ENCODE results near the gene MRPL34.
"Not testable (repeated sequence)": the region's sequence is repeated elsewhere in the genome, so short reads cannot be mapped to it uniquely, and the experiment has no call there.

Gene MRPL34

GRCh38 chr19:17305517-17306284 lies at the start of gene MRPL34:
MRPL34 (plus strand) TSS chr19:17305872; CDS start chr19:17305893, 21 bp downstream.
- peak; percentile 99 for DNase-seq (ENCODE audit: low spot score)

- no peak for DNase-seq (ENCODE audit: low spot score)
Measured at GRCh38 chr19:17256130-17256529, 49.5 kb upstream of the MRPL34 start.

- DNase-seq (ENCODE audit: low spot score), result no peak
Measured at GRCh38 chr19:17259118-17259780, 46.4 kb upstream of the MRPL34 start.

GRCh38 chr19:17259934-17260333 lies 45.7 kb upstream of the MRPL34 start:
- no peak for DNase-seq (ENCODE audit: low spot score)

GRCh38 chr19:17260842-17261325 lies 44.8 kb upstream of the MRPL34 start:
- peak; percentile 95 for DNase-seq (ENCODE audit: low spot score)

GRCh38 chr19:17262557-17262956 lies 43.1 kb upstream of the MRPL34 start:
- no peak for DNase-seq (ENCODE audit: low spot score)

GRCh38 chr19:17263712-17264640 lies 41.7 kb upstream of the MRPL34 start:
- DNase-seq (ENCODE audit: low spot score), result no peak

- DNase-seq (ENCODE audit: low spot score), result no peak
Measured at GRCh38 chr19:17264641-17264979, 41.1 kb upstream of the MRPL34 start, which contains the start of gene USHBP1. USHBP1 (minus strand) TSS chr19:17264745; CDS start chr19:17264299, 446 bp downstream.

GRCh38 chr19:17266026-17266425 lies 39.6 kb upstream of the MRPL34 start:
- no peak for DNase-seq (ENCODE audit: low spot score)

- no peak for DNase-seq (ENCODE audit: low spot score)
Measured at GRCh38 chr19:17266589-17266974, 39.1 kb upstream of the MRPL34 start.

GRCh38 chr19:17266975-17267788 lies 38.5 kb upstream of the MRPL34 start, which contains the start of gene BABAM1:
BABAM1 (plus strand) TSS chr19:17267443; CDS start chr19:17268807, 1,364 bp downstream.
- peak; percentile 96 for DNase-seq (ENCODE audit: low spot score)

GRCh38 chr19:17268754-17269153 lies 36.9 kb upstream of the MRPL34 start:
- no peak for DNase-seq (ENCODE audit: low spot score)

GRCh38 chr19:17274892-17275291 lies 30.8 kb upstream of the MRPL34 start:
- not testable (repeated sequence) for DNase-seq (ENCODE audit: low spot score)

- no peak for DNase-seq (ENCODE audit: low spot score)
Measured at GRCh38 chr19:17275441-17276175, 30.1 kb upstream of the MRPL34 start.

GRCh38 chr19:17279436-17279835 lies 26.2 kb upstream of the MRPL34 start:
- DNase-seq (ENCODE audit: low spot score), result no peak

- peak; percentile 95 for DNase-seq (ENCODE audit: low spot score)
Measured at GRCh38 chr19:17281391-17282304, 24.0 kb upstream of the MRPL34 start, which contains the start of gene ANKLE1. ANKLE1 (plus strand) TSS chr19:17281901; CDS start chr19:17281921, 20 bp downstream.

GRCh38 chr19:17282488-17283125 lies 23.1 kb upstream of the MRPL34 start:
- DNase-seq (ENCODE audit: low spot score), result peak; percentile 90

GRCh38 chr19:17283504-17283996 lies 22.1 kb upstream of the MRPL34 start:
- no peak for DNase-seq (ENCODE audit: low spot score)

Measured in hematopoietic multipotent progenitor cell treated with erythropoietin and hydrocortisone succinate and interleukin-3 and kit ligand, for 17 days (in vitro differentiated cells).